ENCODE data around the gene SGSM1. TPM values are rescaled to one million over a fixed set of nuclear protein-coding genes. Genes with fewer than 3 reads are reported as not detected.

The SGSM1 gene
- total and polyA plus RNA-seq, 9 donors: 0.91 to 4.4 (median 2.5) TPM

DNA sequence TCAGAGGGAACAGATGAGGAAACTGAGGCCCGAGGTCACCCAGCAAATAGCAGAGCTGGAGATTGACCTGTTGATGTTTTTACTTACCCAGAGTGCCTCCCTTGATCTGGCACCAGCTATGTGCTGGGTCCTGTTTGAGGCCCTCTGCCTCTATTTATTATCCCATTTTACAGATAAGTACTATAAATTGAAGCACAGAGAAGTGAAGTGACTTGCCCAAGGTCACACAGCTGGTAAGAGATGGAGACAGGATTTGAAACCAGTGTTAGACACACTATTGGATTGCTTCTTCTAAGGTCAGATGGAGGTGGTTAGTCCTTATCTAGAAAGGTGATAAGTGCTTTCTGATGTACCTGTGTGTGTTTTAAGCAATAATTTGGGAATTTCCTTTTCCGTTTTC, 13.5 kb downstream of the SGSM1 start:
- TF ChIP-seq POLR2A (IDR thresholded peaks at IDR 0.05) (no peak), CTCF (IDR thresholded peaks at IDR 0.05) (no peak), EP300 (IDR thresholded peaks at IDR 0.05) (no peak)
- H3K36me3 ChIP-seq: no peaks in the 10 kb centered on the region
- WGBS, 3 donors: 16 to 45% (median 35%) methylated on average over 2 of the region's 2 CpGs

DNA sequence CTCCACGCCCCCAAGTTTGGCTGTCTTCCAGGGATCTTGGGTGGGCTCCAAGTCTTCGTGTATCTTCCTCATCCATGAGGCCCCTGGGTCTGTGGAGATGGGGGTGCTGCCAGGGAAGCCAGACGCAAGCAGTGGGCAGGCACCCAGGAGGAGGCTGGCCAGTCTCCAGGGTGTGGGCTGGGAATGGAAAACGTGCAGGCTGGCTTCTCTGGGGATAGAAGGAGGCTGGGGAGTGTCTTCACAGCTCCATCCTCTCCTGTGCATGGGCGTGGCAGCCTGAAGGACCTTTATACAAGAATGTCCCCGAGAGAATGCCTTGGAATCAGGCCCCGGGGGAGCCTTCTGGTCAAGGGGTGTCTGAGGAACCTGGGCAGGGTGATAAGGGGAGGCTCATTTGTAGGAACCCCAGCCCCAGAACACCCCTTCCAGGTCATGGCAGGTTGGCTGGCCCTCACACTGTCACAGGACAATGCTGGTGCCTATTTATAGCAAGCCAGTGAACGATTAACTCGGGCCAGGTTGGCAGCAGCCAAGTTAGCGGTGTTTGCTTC, 14.0 kb downstream of the SGSM1 start:
- H3K9me3 ChIP-seq: no peaks in the 10 kb centered on the region
- WGBS, 3 donors: 10 to 20% (median 13%) methylated on average over 10 of the region's 10 CpGs
- no peak overlapping the region for H3K27ac ChIP-seq
- no peak for TF ChIP-seq CTCF (IDR thresholded peaks at IDR 0.05)
- TF ChIP-seq POLR2A (IDR thresholded peaks at IDR 0.05): no peak
- TF ChIP-seq EP300 (IDR thresholded peaks at IDR 0.05): no peak
- no peaks in the 10 kb centered on the region for H3K36me3 ChIP-seq
- no peaks in the 10 kb centered on the region for H3K27me3 ChIP-seq
- DNase-seq: peak; percentile 56 to 81 (median 67)
- H3K4me1 ChIP-seq (ENCODE audit: insufficient read depth): peaks cover 6% of the 10 kb centered on the region
- intact Hi-C loops (cut with DNase I): no loop called here
- no peak overlapping the region for H3K4me3 ChIP-seq

More for the DNA sequence above, 13.5 kb downstream of the SGSM1 start:
- no peak overlapping the region for H3K27ac ChIP-seq
- no peak overlapping the region for H3K4me3 ChIP-seq
- H3K4me1 ChIP-seq (ENCODE audit: insufficient read depth): peaks cover 6% of the 10 kb centered on the region
- no peaks in the 10 kb centered on the region for H3K9me3 ChIP-seq
- no peak for DNase-seq
- intact Hi-C loops (cut with DNase I): no loop called here
- H3K27me3 ChIP-seq: no peaks in the 10 kb centered on the region

GRCh38 chr22:24822471-24822870, 16.5 kb downstream of the SGSM1 start:
- Histone ChIP-seq H3K27me3 (no peaks in the 10 kb centered on the region), H3K36me3 (no peaks in the 10 kb centered on the region), H3K9me3 (no peaks in the 10 kb centered on the region), H3K4me3 (no peak overlapping the region), H3K27ac (no peak overlapping the region), H3K4me1 (ENCODE audit: insufficient read depth) (peaks cover 6% of the 10 kb centered on the region)
- 66 to 76% (median 70%) methylated on average over 2 of the region's 2 CpGs for WGBS, 3 donors
- no peak for TF ChIP-seq POLR2A (IDR thresholded peaks at IDR 0.05)
- no peak for TF ChIP-seq CTCF (IDR thresholded peaks at IDR 0.05)
- TF ChIP-seq EP300 (IDR thresholded peaks at IDR 0.05): no peak
- intact Hi-C loops (cut with DNase I): no loop called here
- DNase-seq: no peak

GRCh38 chr22:24823787-24824186, 17.8 kb downstream of the SGSM1 start:
- no peaks in the 10 kb centered on the region for H3K9me3 ChIP-seq
- TF ChIP-seq EP300 (IDR thresholded peaks at IDR 0.05): no peak
- no peak for TF ChIP-seq POLR2A (IDR thresholded peaks at IDR 0.05)
- no peak for TF ChIP-seq CTCF (IDR thresholded peaks at IDR 0.05)
- intact Hi-C loops (cut with DNase I): no loop called here

More at GRCh38 chr22:24823787-24824186, 17.8 kb downstream of the SGSM1 start:
- no peak for DNase-seq
- 90 to 93% (median 92%) methylated on average over 9 of the region's 9 CpGs for WGBS, 3 donors
- Histone ChIP-seq H3K36me3 (no peaks in the 10 kb centered on the region), H3K4me1 (ENCODE audit: insufficient read depth) (peaks cover 6% of the 10 kb centered on the region), H3K4me3 (no peak overlapping the region), H3K27me3 (no peaks in the 10 kb centered on the region), H3K27ac (no peak overlapping the region)
